ENCODE data around the gene DCC.
"Not testable (repeated sequence)": the region's sequence is repeated elsewhere in the genome, so short reads cannot be mapped to it uniquely, and the experiment has no call there.

Gene DCC

GRCh38 chr18:52344881-52345280 is 4.9 kb downstream of the DCC start:
- DNase-seq (ENCODE audit: low read depth): no peak
- no peak overlapping the region for H3K4me3 ChIP-seq (ENCODE audit: low read length)
- TF ChIP-seq CTCF (IDR thresholded peaks at IDR 0.05; ENCODE audit: insufficient read depth, low read depth, low read length, missing control alignments): no peak

GRCh38 chr18:52345428-52345827 is 5.4 kb downstream of the DCC start:
- TF ChIP-seq CTCF (IDR thresholded peaks at IDR 0.05; ENCODE audit: insufficient read depth, low read depth, low read length, missing control alignments): no peak
- no peak overlapping the region for H3K4me3 ChIP-seq (ENCODE audit: low read length)
- DNase-seq (ENCODE audit: low read depth): no peak

- no peak overlapping the region for H3K4me3 ChIP-seq (ENCODE audit: low read length)
- TF ChIP-seq CTCF (IDR thresholded peaks at IDR 0.05; ENCODE audit: insufficient read depth, low read depth, low read length, missing control alignments): no peak
- peak; percentile 38 for DNase-seq (ENCODE audit: low read depth)
Measured at GRCh38 chr18:52348209-52348608, 8.2 kb downstream of the DCC start.

GRCh38 chr18:52349498-52349897 is 9.5 kb downstream of the DCC start:
- no peak for TF ChIP-seq CTCF (IDR thresholded peaks at IDR 0.05; ENCODE audit: insufficient read depth, low read depth, low read length, missing control alignments)
- H3K4me3 ChIP-seq (ENCODE audit: low read length): no peak overlapping the region
- DNase-seq (ENCODE audit: low read depth): no peak

- no peak for DNase-seq (ENCODE audit: low read depth)
- no peak overlapping the region for H3K4me3 ChIP-seq (ENCODE audit: low read length)
- no peak for TF ChIP-seq CTCF (IDR thresholded peaks at IDR 0.05; ENCODE audit: insufficient read depth, low read depth, low read length, missing control alignments)
Measured at GRCh38 chr18:52352920-52353319, 12.9 kb downstream of the DCC start.

GRCh38 chr18:52353589-52353988 is 13.6 kb downstream of the DCC start:
- no peak for TF ChIP-seq CTCF (IDR thresholded peaks at IDR 0.05; ENCODE audit: insufficient read depth, low read depth, low read length, missing control alignments)
- DNase-seq (ENCODE audit: low read depth): no peak
- H3K4me3 ChIP-seq (ENCODE audit: low read length): no peak overlapping the region

- H3K4me3 ChIP-seq (ENCODE audit: low read length): no peak overlapping the region
- TF ChIP-seq CTCF (IDR thresholded peaks at IDR 0.05; ENCODE audit: insufficient read depth, low read depth, low read length, missing control alignments): no peak
- no peak for DNase-seq (ENCODE audit: low read depth)
Measured at GRCh38 chr18:52363861-52364260, 23.9 kb downstream of the DCC start.

GRCh38 chr18:52366851-52367250 is 26.9 kb downstream of the DCC start:
- not testable (repeated sequence) for H3K4me3 ChIP-seq (ENCODE audit: low read length); DNase-seq (ENCODE audit: low read depth)
